ENCODE data around the gene KY. TPM values are rescaled to one million over a fixed set of nuclear protein-coding genes. Genes with fewer than 3 reads are reported as not detected.

KY gene
- total RNA-seq, 6 donors from 2014 or later: 0.11 to 2.1 (median 0.38) TPM; not detected in 2

GRCh38 chr3:134608023-134608770 lies 42.6 kb downstream of the KY start:
- H3K4me1 ChIP-seq: peaks cover 0 to 6% (median 0%) of the 10 kb centered on the region in 4 donors
- ATAC-seq (ENCODE audit: low FRiP score in 2 of 2) (no peak), DNase-seq (no peak)
- WGBS, 2 donors: 97 to 100% methylated on average over 1 to 6 of the region's 6 CpGs
- no peaks in the 10 kb centered on the region for H3K36me3 ChIP-seq
- H3K27ac ChIP-seq: no peak overlapping the region
- no peaks in the 10 kb centered on the region for H3K27me3 ChIP-seq
- no peaks in the 10 kb centered on the region for H3K9me3 ChIP-seq
- TF ChIP-seq POLR2A (IDR thresholded peaks at IDR 0.05): no peak
- TF ChIP-seq EP300 (IDR thresholded peaks at IDR 0.05): no peak
- TF ChIP-seq CTCF (IDR thresholded peaks at IDR 0.05): no peak
- no peak for TF ChIP-seq POLR2AphosphoS5 (IDR thresholded peaks at IDR 0.05)
- no peak overlapping the region for H3K4me3 ChIP-seq

GRCh38 chr3:134607054-134608022 lies 43.5 kb downstream of the KY start:
- DNase-seq (no peak), ATAC-seq (ENCODE audit: low FRiP score in 2 of 2) (no peak)
- no peaks in the 10 kb centered on the region for H3K9me3 ChIP-seq
- H3K27me3 ChIP-seq: no peaks in the 10 kb centered on the region
- H3K27ac ChIP-seq: no peak overlapping the region
- no peak for TF ChIP-seq CTCF (IDR thresholded peaks at IDR 0.05)
- TF ChIP-seq EP300 (IDR thresholded peaks at IDR 0.05): no peak
- TF ChIP-seq POLR2A (IDR thresholded peaks at IDR 0.05): no peak
- no peak for TF ChIP-seq POLR2AphosphoS5 (IDR thresholded peaks at IDR 0.05)
- peaks cover 0 to 6% (median 0%) of the 10 kb centered on the region in 4 donors for H3K4me1 ChIP-seq
- H3K36me3 ChIP-seq: no peaks in the 10 kb centered on the region
- 58 to 72% methylated on average over 11 to 13 of the region's 13 CpGs for WGBS, 2 donors
- no peak overlapping the region for H3K4me3 ChIP-seq

GRCh38 chr3:134606033-134607025 lies 44.5 kb downstream of the KY start:
- no peaks in the 10 kb centered on the region for H3K36me3 ChIP-seq
- peak overlapping the region in 2 of 4 donors; percentile 12 to 22 for H3K27ac ChIP-seq

More at GRCh38 chr3:134606033-134607025, 44.5 kb downstream of the KY start:
- TF ChIP-seq EP300 (IDR thresholded peaks at IDR 0.05): no peak
- TF ChIP-seq POLR2A (IDR thresholded peaks at IDR 0.05): no peak
- no peak for TF ChIP-seq CTCF (IDR thresholded peaks at IDR 0.05)
- no peak for TF ChIP-seq POLR2AphosphoS5 (IDR thresholded peaks at IDR 0.05)
- DNase-seq (no peak), ATAC-seq (ENCODE audit: low FRiP score in 2 of 2) (no peak)
- H3K9me3 ChIP-seq: no peaks in the 10 kb centered on the region
- no peaks in the 10 kb centered on the region for H3K27me3 ChIP-seq
- peaks cover 0 to 6% (median 0%) of the 10 kb centered on the region in 4 donors for H3K4me1 ChIP-seq
- 33 to 37% methylated on average over 10 to 12 of the region's 12 CpGs for WGBS, 2 donors
- H3K4me3 ChIP-seq: no peak overlapping the region
